ENCODE data around the gene EFS.

Gene EFS

GRCh38 chr14:23349156-23349845 lies 15.7 kb downstream of the EFS start (continued):
- TF ChIP-seq SCRT2 (tag by site-specific recombination; IDR thresholded peaks at IDR 0.05) = no peak
- no peak for TF ChIP-seq KLF1 (tag by site-specific recombination; IDR thresholded peaks at IDR 0.05)
- no peak for TF ChIP-seq YY2 (tag by site-specific recombination; IDR thresholded peaks at IDR 0.05)
- TF ChIP-seq ZNF19 (tag by site-specific recombination; IDR thresholded peaks at IDR 0.05; ENCODE audit: low read depth) = no peak
- TF ChIP-seq TSHZ1 (tag by site-specific recombination; IDR thresholded peaks at IDR 0.05; ENCODE audit: borderline replicate concordance) = no peak

- no peak for TF ChIP-seq SCRT2 (tag by site-specific recombination; IDR thresholded peaks at IDR 0.05)
- TF ChIP-seq ZSCAN4 (tag by site-specific recombination; IDR thresholded peaks at IDR 0.05) = no peak
- no peak for TF ChIP-seq ZNF133 (tag by site-specific recombination; IDR thresholded peaks at IDR 0.05)
- TF ChIP-seq ZNF571 (tag by site-specific recombination; IDR thresholded peaks at IDR 0.05) = no peak
- no peak for TF ChIP-seq ZSCAN18 (tag by site-specific recombination; IDR thresholded peaks at IDR 0.05)
- TF ChIP-seq ZNF266 (tag by site-specific recombination; IDR thresholded peaks at IDR 0.05; ENCODE audit: low read depth) = no peak
- TF ChIP-seq ZNF19 (tag by site-specific recombination; IDR thresholded peaks at IDR 0.05; ENCODE audit: low read depth) = no peak
- no peak for TF ChIP-seq ZNF488 (tag by site-specific recombination; IDR thresholded peaks at IDR 0.05)
- TF ChIP-seq ZBTB21 (tag by site-specific recombination; IDR thresholded peaks at IDR 0.05) = no peak
- TF ChIP-seq PRDM1 (tag by site-specific recombination; IDR thresholded peaks at IDR 0.05) = no peak
- no peak for TF ChIP-seq PBX3 (CRISPR knock-in tag; IDR thresholded peaks at IDR 0.05)
- no peak for TF ChIP-seq ZNF639 (tag by site-specific recombination; IDR thresholded peaks at IDR 0.05)
- TF ChIP-seq BCL11A (tag by site-specific recombination; IDR thresholded peaks at IDR 0.05; ENCODE audit: low read depth) = no peak
- TF ChIP-seq ZNF404 (tag by site-specific recombination; IDR thresholded peaks at IDR 0.05) = no peak
- TF ChIP-seq ZNF202 (tag by site-specific recombination; IDR thresholded peaks at IDR 0.05; ENCODE audit: borderline replicate concordance) = no peak
- TF ChIP-seq ZNF362 (tag by site-specific recombination; IDR thresholded peaks at IDR 0.05) = no peak
- TF ChIP-seq SP7 (tag by site-specific recombination; IDR thresholded peaks at IDR 0.05) = no peak
- no peak for TF ChIP-seq ZNF76 (tag by site-specific recombination; IDR thresholded peaks at IDR 0.05; ENCODE audit: borderline replicate concordance, low read depth)
- no peak for TF ChIP-seq PRDM6 (tag by site-specific recombination; IDR thresholded peaks at IDR 0.05)
- no peak for TF ChIP-seq ZNF580 (tag by site-specific recombination; IDR thresholded peaks at IDR 0.05)
- H3K4me3 ChIP-seq (ENCODE audit: low read depth, low read length) = no peak overlapping the region
- no peaks in the 10 kb centered on the region for H3K9me3 ChIP-seq (ENCODE audit: control insufficient read depth, insufficient read depth, low read depth, low read length)
- ChIA-PET POLR2A (interaction anchor here (0.6 kb wide), 1 partner anchor 21 kb away, joined by 3 read pairs; no protein-coding TSS in a partner anchor), CTCF (interaction anchor here (0.6 kb wide), 1 partner anchor 12 kb away, joined by 3 read pairs; no protein-coding TSS in a partner anchor)
- H3K36me3 ChIP-seq (ENCODE audit: control insufficient read depth in 2 of 2, insufficient read depth in 1 of 2, low read length in 2 of 2) = no peaks in the 10 kb centered on the region
- H3K4me1 ChIP-seq (ENCODE audit: control insufficient read depth, insufficient read depth, low read length) = no peaks in the 10 kb centered on the region
- no peak overlapping the region for H3K27ac ChIP-seq (ENCODE audit: extremely low read depth, low read depth, low read length)
Observed at GRCh38 chr14:23348297-23348655, 16.7 kb downstream of the EFS start.
